Spleen (tissue), 11 donors: ENCODE data around the gene COL16A1. TPM values are rescaled to one million over a fixed set of nuclear protein-coding genes. Genes with fewer than 3 reads are reported as not detected.

Experiments
- DNase-seq: peaks from one replicate; pipeline ENCODE4 v3.0.0-alpha.2; 2020
- H3K27ac ChIP-seq, 8 donors: fragments of 200-600 bp; sonication (generic) in 7 of 8; 1 replicate in 4 of 8; 2 replicates in 4 of 8; pipeline versions ENCODE4 v1.5.0 to v1.8.0; 2016 to 2021; ENCODE audit warnings: inconsistent platforms in 4 of 8, mild to moderate bottlenecking in 4 of 8, moderate library complexity in 1 of 8
- H3K27me3 ChIP-seq, 7 donors: fragments of 200-600 bp; sonication (generic) in 6 of 7; replicated peaks in 1 of 7; 1 replicate in 4 of 7; 2 replicates in 3 of 7; pipeline versions ENCODE4 v1.5.0 to v1.8.0; 2016 to 2021; ENCODE audit warnings: inconsistent platforms in 3 of 7, mild to moderate bottlenecking in 1 of 7
- H3K36me3 ChIP-seq, 6 donors: fragments of 200-600 bp; sonication (generic) in 5 of 6; 1 replicate in 4 of 6; 2 replicates in 2 of 6; pipeline versions ENCODE4 v1.5.0 to v1.8.0; 2016 to 2021; ENCODE audit warnings: inconsistent platforms in 2 of 6
- H3K4me1 ChIP-seq, 6 donors: fragments of 200-600 bp; sonication (generic) in 5 of 6; 1 replicate in 3 of 6; 2 replicates in 3 of 6; pipeline versions ENCODE4 v1.5.0 to v1.8.0; 2016 to 2021; ENCODE audit warnings: inconsistent platforms in 3 of 6
- H3K4me3 ChIP-seq, 8 donors: fragments of 200-600 bp; sonication (generic) in 7 of 8; 1 replicate in 4 of 8; 2 replicates in 4 of 8; pipeline versions ENCODE4 v1.5.0 to v1.8.0; 2016 to 2021; ENCODE audit warnings: inconsistent platforms in 4 of 8, mild to moderate bottlenecking in 4 of 8, moderate library complexity in 2 of 8
- H3K9me3 ChIP-seq, 8 donors: fragments of 200-600 bp; sonication (generic) in 7 of 8; 1 replicate in 4 of 8; 2 replicates in 4 of 8; pipeline versions ENCODE4 v1.5.0 to v1.8.0; 2016 to 2021; ENCODE audit warnings: inconsistent platforms in 4 of 8
- POLR2A ChIP-seq, 3 donors: fragments of 450-650 bp; IDR thresholded peaks; one replicate each; pipeline ENCODE4 v1.5.1; 2017; ENCODE audit warnings: antibody characterized with exemption in 3 of 3, mild to moderate bottlenecking in 1 of 3
- POLR2AphosphoS5 ChIP-seq, 3 donors: sonication (generic); formaldehyde crosslinking; IDR thresholded peaks; one replicate each; pipeline ENCODE4 v1.5.1; 2017; ENCODE audit warnings: antibody characterized with exemption in 3 of 3
- WGBS, 5 donors: extraction: QIAGEN DNeasy Blood & Tissue Kit in 3 of 5; methylation state at CpG; one replicate each; pipeline versions ENCODE4 v1.1.5 to v1.1.7; 2013 to 2018; 5-methylcytosine and 5-hydroxymethylcytosine counted together
- intact Hi-C: fragments of 100-400 bp; cut with DNase I; formaldehyde crosslinking; loops from one replicate; pipeline ENCODE4 v1.15.0; 2023; ENCODE audit warnings: low total_unique reads
- polyA plus RNA-seq, 3 donors: library from polyadenylated mRNA; stranded (reverse); fragments of 200-250 nt; gene quantifications; one replicate each; pipeline ENCODE4 v1.2.1, GENCODE V29; 2013
- total RNA-seq, 7 donors: library from RNA; depleted of rRNA in 3 of 7; stranded (reverse); fragments of >200 nt in 3 of 7; fragmentation: NEBNext Ultra II Directional in 4 of 7; extraction: Animal tissue kit (Norgen Biotek cat#: 25700) in 4 of 7; gene quantifications; one replicate each; pipeline versions ENCODE4 v1.1.0 to v1.2.1, GENCODE V29; 2016 to 2021
- TF ChIP-seq, protein P1 (sequence below), 11 experiments: fragments of 200-600 bp in 7 of 11; fragments of 450-650 bp in 4 of 11; sonication (generic) in 4 of 11; IDR thresholded peaks in 8 of 11; conservative IDR thresholded peaks in 3 of 11; 1 replicate in 7 of 11; 2 replicates in 4 of 11; pipeline versions ENCODE4 v1.4.0 to v1.8.0; 2016 to 2021; ENCODE audit warnings: antibody characterized with exemption in 11 of 11, inconsistent platforms in 4 of 11, mild to moderate bottlenecking in 1 of 11
- donor health status: healthy with polysubstance abuse.
- donor health status: DM: no; HTN: no; CAD: no; lungs with moderate emphysema.
- donor health status: DM: no; HTN: no; CAD: no.
- donor health status: Bipolar disorder and iron deficiency.
- donor health status: healthy.
- donor health status: DM: no; HTN: no; CAD: no.
- donor health status: DM: yes; HTN: yes; CAD: no.

COL16A1 gene
- total and polyA plus RNA-seq, 10 donors = 4.7 to 25.6 (median 12.5) TPM

- peaks cover 22 to 91% (median 76%) of the 10 kb centered on the region in 6 donors for H3K4me1 ChIP-seq
- H3K27me3 ChIP-seq = no peaks in the 10 kb centered on the region
- TF ChIP-seq POLR2AphosphoS5 (IDR thresholded peaks at IDR 0.05) (no peak), POLR2A (IDR thresholded peaks at IDR 0.05) (no peak)
- TF ChIP-seq, protein P1, sequence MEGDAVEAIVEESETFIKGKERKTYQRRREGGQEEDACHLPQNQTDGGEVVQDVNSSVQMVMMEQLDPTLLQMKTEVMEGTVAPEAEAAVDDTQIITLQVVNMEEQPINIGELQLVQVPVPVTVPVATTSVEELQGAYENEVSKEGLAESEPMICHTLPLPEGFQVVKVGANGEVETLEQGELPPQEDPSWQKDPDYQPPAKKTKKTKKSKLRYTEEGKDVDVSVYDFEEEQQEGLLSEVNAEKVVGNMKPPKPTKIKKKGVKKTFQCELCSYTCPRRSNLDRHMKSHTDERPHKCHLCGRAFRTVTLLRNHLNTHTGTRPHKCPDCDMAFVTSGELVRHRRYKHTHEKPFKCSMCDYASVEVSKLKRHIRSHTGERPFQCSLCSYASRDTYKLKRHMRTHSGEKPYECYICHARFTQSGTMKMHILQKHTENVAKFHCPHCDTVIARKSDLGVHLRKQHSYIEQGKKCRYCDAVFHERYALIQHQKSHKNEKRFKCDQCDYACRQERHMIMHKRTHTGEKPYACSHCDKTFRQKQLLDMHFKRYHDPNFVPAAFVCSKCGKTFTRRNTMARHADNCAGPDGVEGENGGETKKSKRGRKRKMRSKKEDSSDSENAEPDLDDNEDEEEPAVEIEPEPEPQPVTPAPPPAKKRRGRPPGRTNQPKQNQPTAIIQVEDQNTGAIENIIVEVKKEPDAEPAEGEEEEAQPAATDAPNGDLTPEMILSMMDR (IDR thresholded peaks at IDR 0.05 in 8 of 11, conservative IDR thresholded peaks at IDR 0.05 in 3 of 11) = no peak
- H3K27ac ChIP-seq = peak overlapping the region in 7 of 8 donors; percentile 10 to 77 (median 68)
- peak overlapping the region in 1 of 8 donors; percentile 1 for H3K4me3 ChIP-seq
- H3K9me3 ChIP-seq = no peaks in the 10 kb centered on the region
- H3K36me3 ChIP-seq = peaks cover 0 to 23% (median 2%) of the 10 kb centered on the region in 6 donors
- intact Hi-C loops = no loop called here
- no peak for DNase-seq
Measured at GRCh38 chr1:31640179-31640578, 63.6 kb downstream of the COL16A1 start.

DNA sequence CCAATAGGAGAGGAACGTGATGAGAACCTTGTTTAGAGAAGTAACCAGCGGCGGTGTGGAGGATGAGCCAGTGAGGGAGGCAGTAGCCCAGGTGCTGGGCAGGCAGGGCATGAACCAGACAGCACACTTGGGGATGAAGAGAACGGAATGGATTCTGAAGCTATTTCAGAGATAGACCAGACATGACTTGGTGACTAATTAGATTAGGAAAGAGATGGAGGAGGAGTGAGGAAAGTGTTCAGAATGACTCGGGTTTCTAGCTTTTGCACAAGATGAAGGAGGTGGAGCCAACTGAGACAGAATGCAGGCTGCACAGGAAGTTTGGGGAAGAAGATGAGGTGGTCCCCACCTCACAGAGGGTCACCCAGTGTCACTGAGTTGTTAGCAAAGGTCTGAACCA is 64.3 kb downstream of the COL16A1 start:
- Histone ChIP-seq H3K9me3 (no peaks in the 10 kb centered on the region), H3K4me1 (peaks cover 21 to 91% (median 75%) of the 10 kb centered on the region in 6 donors), H3K36me3 (peaks cover 0 to 29% (median 8%) of the 10 kb centered on the region in 6 donors), H3K27me3 (no peaks in the 10 kb centered on the region), H3K27ac (peak overlapping the region in 7 of 8 donors; percentile 10 to 77 (median 68)), H3K4me3 (peak overlapping the region in 1 of 8 donors; percentile 1)
- intact Hi-C loops = no loop called here
- TF ChIP-seq POLR2AphosphoS5 (IDR thresholded peaks at IDR 0.05) (no peak), POLR2A (IDR thresholded peaks at IDR 0.05) (no peak)
- TF ChIP-seq, protein P1 (IDR thresholded peaks at IDR 0.05 in 8 of 11, conservative IDR thresholded peaks at IDR 0.05 in 3 of 11) = no peak
- DNase-seq = no peak
- WGBS, 5 donors = 41 to 62% (median 51%) methylated on average over 4 to 5 of the region's 5 CpGs

- intact Hi-C loops = no loop called here
- Histone ChIP-seq H3K27me3 (no peaks in the 10 kb centered on the region), H3K9me3 (no peaks in the 10 kb centered on the region), H3K4me3 (no peak overlapping the region), H3K27ac (peak overlapping the region in 4 of 8 donors; percentile 33 to 77 (median 70)), H3K36me3 (peaks cover 0 to 44% (median 20%) of the 10 kb centered on the region in 6 donors), H3K4me1 (peaks cover 12 to 80% (median 65%) of the 10 kb centered on the region in 6 donors)
- TF ChIP-seq, protein P1 (IDR thresholded peaks at IDR 0.05 in 8 of 11, conservative IDR thresholded peaks at IDR 0.05 in 3 of 11) = no peak
- TF ChIP-seq POLR2A (IDR thresholded peaks at IDR 0.05) (no peak), POLR2AphosphoS5 (IDR thresholded peaks at IDR 0.05) (no peak)
- no peak for DNase-seq
- WGBS, 5 donors = 64 to 77% (median 71%) methylated on average over 5 of the region's 5 CpGs
Measured at GRCh38 chr1:31637915-31638673, 65.7 kb downstream of the COL16A1 start.

GRCh38 chr1:31633117-31633516 is 70.7 kb downstream of the COL16A1 start:
- intact Hi-C loops = no loop called here
- WGBS, 5 donors = 61 to 79% (median 66%) methylated on average over 4 of the region's 4 CpGs
- no peaks in the 10 kb centered on the region for H3K9me3 ChIP-seq
- peaks cover under 1 to 49% (median 24%) of the 10 kb centered on the region in 6 donors for H3K4me1 ChIP-seq
- no peak overlapping the region for H3K27ac ChIP-seq
- no peak overlapping the region for H3K4me3 ChIP-seq
- H3K36me3 ChIP-seq = peaks cover 0 to 79% (median 69%) of the 10 kb centered on the region in 6 donors
- TF ChIP-seq, protein P1 (IDR thresholded peaks at IDR 0.05 in 8 of 11, conservative IDR thresholded peaks at IDR 0.05 in 3 of 11) = peak in 6 of 11 experiments; percentile 22 to 37 (median 31)
- TF ChIP-seq POLR2A (IDR thresholded peaks at IDR 0.05) = no peak
- no peak for TF ChIP-seq POLR2AphosphoS5 (IDR thresholded peaks at IDR 0.05)
- no peaks in the 10 kb centered on the region for H3K27me3 ChIP-seq
- no peak for DNase-seq
